HG02943 (cell line): ENCODE results near the gene MGLL.

Experiments used
- ATAC-seq: cut with Tn5 transposase; IDR thresholded peaks from one replicate; pipeline ENCODE4 v1.9.1; 2021; ENCODE audit warnings: mild to moderate bottlenecking, low read depth, moderate library complexity; ENCODE audit not compliant: unreplicated experiment

The MGLL gene

GRCh38 chr3:127761441-127761801 is 60.9 kb downstream of the MGLL start:
- ATAC-seq, result no peak

GRCh38 chr3:127760791-127761440 is 61.4 kb downstream of the MGLL start:
- ATAC-seq, result no peak

GRCh38 chr3:127760361-127760760 is 62.0 kb downstream of the MGLL start:
- no peak for ATAC-seq

- ATAC-seq, result no peak
Measured at GRCh38 chr3:127759826-127760225, 62.5 kb downstream of the MGLL start.

GRCh38 chr3:127758013-127758412 is 64.3 kb downstream of the MGLL start:
- no peak for ATAC-seq

- ATAC-seq, result no peak
Measured at GRCh38 chr3:127755305-127755681, 67.0 kb downstream of the MGLL start.

GRCh38 chr3:127754411-127755304 is 67.7 kb downstream of the MGLL start:
- ATAC-seq, result no peak

GRCh38 chr3:127753898-127754410 is 68.4 kb downstream of the MGLL start:
- no peak for ATAC-seq

GRCh38 chr3:127753338-127753737 is 69.0 kb downstream of the MGLL start:
- no peak for ATAC-seq

GRCh38 chr3:127751782-127752181 is 70.5 kb downstream of the MGLL start:
- ATAC-seq, result no peak

GRCh38 chr3:127751163-127751621 is 71.1 kb downstream of the MGLL start:
- no peak for ATAC-seq

- ATAC-seq, result peak; percentile 36
Measured at GRCh38 chr3:127750226-127751031, 71.9 kb downstream of the MGLL start.

- ATAC-seq, result no peak
Measured at GRCh38 chr3:127749787-127750225, 72.5 kb downstream of the MGLL start.

- no peak for ATAC-seq
Measured at GRCh38 chr3:127749361-127749760, 73.0 kb downstream of the MGLL start.

GRCh38 chr3:127748754-127749327 is 73.5 kb downstream of the MGLL start:
- ATAC-seq, result no peak

- no peak for ATAC-seq
Measured at GRCh38 chr3:127747751-127748521, 74.4 kb downstream of the MGLL start.

GRCh38 chr3:127747066-127747465 is 75.2 kb downstream of the MGLL start:
- ATAC-seq, result no peak

- ATAC-seq, result no peak
Measured at GRCh38 chr3:127746400-127747057, 75.8 kb downstream of the MGLL start.
